Activated gamma-delta T cell (primary cell): ENCODE data around the gene VEZF1.

Experiments
- DNase-seq: peaks from one replicate; lab custom pipeline; 2025; lab: John Stamatoyannopoulos, UW

Gene VEZF1

DNA sequence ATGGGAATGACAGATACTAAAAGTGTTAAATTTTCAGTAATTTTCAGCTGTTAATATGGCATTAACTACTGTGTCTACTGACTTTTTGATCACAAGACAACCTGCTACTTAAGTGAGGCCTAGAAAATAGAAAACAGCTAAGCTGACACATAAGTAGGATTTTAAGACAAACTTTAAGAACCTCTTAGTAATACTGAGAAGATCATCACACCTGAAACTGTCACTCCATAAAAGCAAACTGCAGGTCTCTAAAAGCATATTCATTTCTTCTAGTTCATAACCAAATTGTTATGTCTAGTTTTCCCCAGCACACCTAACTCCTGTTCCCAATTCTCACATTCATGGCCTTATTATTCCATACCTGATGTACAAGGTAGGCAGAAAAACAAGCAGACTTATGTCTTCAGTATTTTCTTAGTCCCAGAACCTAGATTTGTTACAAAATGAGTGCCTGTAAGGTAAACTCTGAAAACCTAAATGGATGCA, 11.0 kb upstream of the VEZF1 start:
- no peak for DNase-seq

GRCh38 chr17:57997085-57997809, 9.2 kb upstream of the VEZF1 start:
- DNase-seq, result no peak

GRCh38 chr17:57995076-57995956, 7.3 kb upstream of the VEZF1 start:
- DNase-seq, result no peak

GRCh38 chr17:57994436-57994835, 6.4 kb upstream of the VEZF1 start:
- DNase-seq, result no peak

DNA sequence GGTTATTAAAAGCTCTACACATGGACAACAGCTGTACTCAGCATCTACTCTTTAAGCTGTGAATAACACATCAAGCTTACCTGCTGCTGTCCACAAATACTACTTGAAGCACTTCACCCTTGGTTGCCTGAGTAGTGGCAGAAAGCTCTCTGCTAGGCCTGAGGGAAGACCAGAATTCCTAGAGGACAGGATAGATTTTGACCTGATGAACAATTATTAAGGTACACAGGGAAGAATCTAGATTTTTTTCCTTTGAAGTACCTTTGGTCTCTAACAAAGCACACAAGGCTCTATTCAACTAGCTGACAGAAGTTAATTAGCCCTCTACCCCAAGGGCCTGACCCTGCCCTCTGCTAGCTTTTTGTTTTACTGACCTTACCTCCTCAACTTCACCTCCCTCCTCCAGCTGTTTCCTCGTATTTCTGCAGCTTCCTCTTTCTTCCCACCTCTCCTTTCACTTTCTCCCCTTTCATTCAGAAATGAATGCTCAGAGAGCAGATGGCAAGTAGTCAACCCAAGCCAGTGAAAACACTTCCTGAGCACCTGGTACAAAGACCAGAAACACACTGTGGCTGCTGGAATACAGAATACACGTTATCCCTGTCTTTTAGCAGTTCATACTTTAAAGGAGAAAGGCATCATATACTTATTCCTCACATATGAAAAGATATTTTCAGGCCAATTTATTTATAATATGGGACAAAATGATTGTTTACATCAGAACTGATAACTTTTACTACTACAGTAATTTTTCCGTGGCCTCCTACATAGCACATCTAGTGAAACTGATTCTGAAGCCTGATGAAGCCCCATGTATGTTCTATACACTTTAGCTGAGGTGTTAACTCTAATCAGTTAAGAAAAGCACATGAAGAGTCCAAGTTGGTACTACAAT, 5.7 kb upstream of the VEZF1 start:
- DNase-seq, result no peak

DNA sequence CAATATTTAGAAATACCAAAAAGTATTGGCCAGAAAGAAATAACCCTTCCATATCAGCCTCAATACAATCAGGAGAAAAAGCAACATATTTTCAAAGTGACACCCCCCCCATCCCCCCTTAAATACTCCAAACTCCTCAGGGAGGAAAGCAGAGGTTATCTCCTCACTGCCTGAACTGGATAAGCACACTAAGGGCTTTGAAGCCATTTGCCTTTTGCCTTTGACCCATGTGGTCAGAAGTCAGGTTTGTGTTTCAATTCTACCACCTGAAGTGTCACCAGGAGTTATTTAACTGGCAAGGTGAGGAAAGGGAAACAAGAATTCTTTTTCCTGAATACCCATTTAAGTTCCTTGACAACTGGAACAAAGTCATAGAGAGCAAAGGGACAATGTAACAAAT, 3.5 kb upstream of the VEZF1 start:
- DNase-seq, result no peak

- DNase-seq, result no peak
Measured at GRCh38 chr17:57990037-57990436, 2.0 kb upstream of the VEZF1 start.

DNA sequence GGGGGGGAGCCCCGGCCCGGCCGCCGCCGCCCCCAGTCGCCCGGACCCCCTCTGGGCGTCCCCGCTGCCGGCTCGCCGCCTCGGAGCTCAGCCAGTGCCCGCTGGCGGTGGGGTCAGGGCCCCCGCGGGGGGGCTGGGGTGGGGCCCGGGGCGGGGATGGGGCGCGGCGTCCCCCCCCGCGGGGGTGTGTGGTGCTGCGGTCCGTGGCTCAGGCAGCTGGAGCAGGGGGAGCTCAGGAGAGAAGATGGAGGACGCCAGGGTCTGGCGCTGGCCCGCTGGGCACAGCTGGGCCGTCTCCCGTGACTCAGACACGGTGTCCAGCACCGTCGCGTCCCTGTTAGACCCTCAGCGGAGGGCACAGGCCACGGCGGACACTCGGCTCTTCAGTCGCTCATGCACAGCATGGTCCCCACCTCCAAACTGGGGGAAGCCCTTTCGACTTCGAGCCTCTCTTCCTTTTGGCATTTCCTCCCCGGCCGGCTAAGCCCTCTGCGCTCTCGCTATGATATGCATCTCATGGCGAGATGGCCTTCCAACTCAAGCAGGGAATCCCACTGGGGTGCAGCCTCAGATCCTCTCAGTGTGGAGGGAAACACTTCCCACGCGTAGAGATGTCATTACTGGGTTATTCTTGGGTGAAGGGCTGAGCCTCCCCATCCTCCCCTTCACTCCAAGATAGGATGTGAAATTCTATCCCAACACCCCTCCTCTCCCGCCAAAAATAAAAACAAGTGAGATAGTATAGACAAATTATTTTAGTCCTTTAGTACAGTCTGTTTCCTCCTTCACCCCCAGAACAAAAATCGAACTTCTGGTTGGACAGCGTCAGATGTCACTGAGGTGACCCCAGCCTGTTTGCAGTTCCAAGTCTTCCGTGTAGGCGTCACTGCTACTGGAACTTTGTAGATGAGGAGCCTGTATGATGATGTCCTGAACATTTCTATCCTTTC, 522 bp upstream of the VEZF1 start:
- peak; percentile 74 for DNase-seq

- DNase-seq, result peak; percentile 29
Measured at GRCh38 chr17:57986841-57987580, 1.0 kb downstream of the VEZF1 start.

GRCh38 chr17:57985675-57985974, 2.4 kb downstream of the VEZF1 start:
- no peak for DNase-seq

DNA sequence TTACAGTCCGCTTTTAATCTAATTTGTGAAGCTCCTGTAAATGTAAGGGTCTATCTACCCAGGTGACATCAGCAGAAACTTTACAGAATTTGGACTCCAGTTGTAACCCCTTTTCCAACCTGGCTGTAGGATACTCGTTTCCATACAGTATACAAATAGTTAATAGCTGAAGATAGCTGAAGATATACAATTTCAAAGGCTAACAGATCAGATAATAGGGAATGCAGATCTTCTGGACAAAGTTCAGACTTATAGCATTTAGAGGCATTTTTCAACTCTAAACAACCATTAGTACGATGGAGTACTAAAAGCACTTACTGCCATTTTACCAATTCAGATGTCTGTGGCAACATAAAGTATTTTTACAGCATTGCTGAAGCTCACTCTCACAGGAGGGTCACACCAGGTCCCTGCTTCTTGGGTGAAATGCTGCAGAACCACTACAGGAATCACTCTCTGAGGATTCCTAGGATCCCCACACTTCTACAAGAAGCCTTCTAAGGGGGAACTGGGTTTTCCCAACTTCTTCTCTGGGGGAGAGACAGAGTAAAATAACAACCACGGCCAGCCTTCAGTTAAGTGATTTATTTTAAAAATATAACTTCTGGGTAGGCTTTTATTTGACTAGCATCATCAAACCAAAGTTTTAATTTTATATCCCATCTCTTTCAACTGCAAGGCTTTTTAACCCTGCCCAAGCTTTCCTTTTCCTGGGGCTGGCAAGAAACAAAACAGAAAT, 2.9 kb downstream of the VEZF1 start:
- no peak for DNase-seq

DNA sequence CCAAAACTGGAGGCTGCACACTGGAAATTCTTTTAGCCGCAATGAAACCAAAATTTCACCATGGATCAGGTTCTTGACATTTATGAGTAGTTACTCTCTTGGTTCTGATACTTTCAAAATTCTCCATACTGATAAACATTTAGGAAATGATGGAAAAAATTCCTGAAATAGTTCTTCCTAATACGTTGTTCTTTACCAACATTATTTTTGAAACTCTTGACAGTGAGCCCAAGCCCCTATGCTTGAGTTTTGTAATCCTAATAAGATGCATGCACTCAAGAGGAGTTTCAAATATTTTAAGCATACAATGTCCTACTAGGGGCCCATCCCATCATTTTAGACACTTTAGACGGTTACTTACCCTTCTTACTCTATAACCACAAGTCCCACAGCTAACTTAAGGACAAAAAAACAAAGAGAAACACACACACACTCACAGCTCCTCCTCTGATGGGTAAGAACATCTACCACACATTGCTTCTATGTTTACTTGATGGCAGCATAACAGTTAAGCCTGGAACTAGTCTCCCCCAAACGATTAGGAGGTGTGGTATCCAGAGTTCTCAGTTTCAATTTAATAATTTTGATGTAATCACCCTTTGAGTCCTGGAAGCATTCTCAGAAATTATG, 3.7 kb downstream of the VEZF1 start:
- no peak for DNase-seq

DNA sequence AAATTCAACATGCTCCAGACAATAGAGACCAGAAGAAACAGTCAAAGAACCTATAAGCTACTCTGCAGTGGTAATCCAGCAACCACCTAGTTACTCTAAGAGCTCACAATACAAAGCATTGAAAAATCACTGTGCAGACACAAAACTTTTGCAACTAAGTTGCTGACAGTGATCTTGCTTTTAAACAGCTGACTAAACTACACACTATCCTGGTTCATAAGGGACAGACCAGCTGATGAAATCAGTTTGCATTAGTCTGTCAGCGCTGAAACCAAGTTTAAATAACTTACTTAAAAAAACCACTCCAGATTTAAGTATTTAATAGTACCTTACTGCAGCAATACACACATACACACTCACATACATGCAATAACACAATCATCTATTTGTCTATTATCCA, 4.6 kb downstream of the VEZF1 start:
- DNase-seq, result no peak

DNA sequence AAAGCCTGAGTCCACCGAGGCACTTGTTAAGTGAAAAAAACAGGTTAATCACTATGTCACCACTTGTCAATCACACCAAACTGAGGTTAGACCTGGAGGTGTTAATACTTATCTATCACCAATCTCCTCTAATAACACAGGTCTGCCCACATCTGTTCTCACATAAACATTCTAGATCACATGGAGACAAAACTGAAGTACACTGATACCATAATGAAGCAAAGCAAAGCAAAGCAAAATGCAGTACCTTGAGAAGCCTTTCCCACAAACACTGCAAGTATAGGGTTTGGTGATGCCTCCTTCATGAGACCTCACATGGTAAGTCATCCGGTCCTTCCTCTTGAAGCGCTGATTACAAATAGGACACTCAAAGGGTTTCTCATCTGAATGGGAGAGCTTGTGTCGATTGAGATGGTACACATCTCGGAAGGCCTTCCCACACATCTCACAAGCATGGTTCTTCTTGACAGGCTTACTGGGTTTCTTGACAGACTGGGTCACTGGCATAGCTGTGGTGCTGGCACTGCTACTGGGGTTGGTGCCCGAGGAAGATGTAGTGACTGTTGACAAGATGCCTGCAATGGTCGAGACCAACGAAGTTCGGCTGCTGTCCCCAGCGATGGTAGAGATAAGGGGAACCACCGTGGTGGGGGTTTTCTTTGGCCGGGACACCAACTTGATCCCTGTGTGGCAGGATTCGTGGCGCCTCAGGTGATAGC, 5.4 kb downstream of the VEZF1 start:
- no peak for DNase-seq

- no peak for DNase-seq
Measured at GRCh38 chr17:57980522-57980921, 7.5 kb downstream of the VEZF1 start.

DNA sequence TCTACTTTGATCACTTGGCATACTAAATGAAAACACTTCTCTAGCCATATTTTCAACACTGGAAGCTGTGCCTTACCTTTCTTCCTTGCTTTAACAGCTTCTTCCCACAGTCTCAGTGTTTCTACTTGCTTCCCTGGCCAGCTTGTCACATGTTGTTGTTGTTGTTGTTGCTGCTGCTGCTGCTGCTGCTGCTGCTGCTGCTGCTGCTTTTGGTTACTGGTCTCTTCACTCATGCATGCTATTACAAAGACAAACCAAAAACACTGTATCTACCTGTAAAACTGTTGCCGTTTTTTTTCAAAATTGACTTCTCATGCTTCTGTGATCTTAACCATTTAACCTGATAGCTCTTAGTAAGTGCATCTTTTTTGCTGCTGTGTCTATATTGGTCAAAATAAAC, 9.0 kb downstream of the VEZF1 start:
- DNase-seq, result no peak

DNA sequence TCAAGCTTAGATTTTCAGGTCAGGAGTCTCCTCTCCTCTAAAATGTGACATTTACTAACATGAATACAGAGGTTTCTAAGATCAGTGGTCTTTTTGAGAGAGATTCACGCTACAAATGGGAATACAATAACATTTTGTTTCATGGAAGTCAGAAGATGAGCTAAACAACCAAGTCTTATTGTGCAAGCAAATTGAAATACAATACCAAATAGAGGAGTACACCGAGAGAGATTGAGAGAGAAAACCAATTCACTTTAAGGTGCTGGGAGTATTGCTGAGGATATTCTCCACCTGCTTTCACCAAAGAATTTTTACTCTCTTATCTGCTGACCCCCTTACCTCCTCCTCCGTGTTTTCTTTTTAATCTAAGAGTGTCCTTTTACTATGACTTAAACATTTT, 11.5 kb downstream of the VEZF1 start:
- DNase-seq, result no peak

- no peak for DNase-seq
Measured at GRCh38 chr17:57975044-57975443, 13.0 kb downstream of the VEZF1 start.
